Psoas muscle (tissue), 8 donors: ENCODE data around the gene PLEKHG2. TPM values are rescaled to one million over a fixed set of nuclear protein-coding genes. Genes with fewer than 3 reads are reported as not detected.
A peak's percentile ranks its signal among the peaks of the same experiment; 100 is the strongest.

Source experiments
- ATAC-seq, 4 donors: fragments of 200-7000 bp; cut with Tn5 transposase; one replicate each; pipeline ENCODE4 v1.9.1; 2020; ENCODE audit warnings: moderate library complexity in 3 of 4, mild to moderate bottlenecking in 2 of 4
- DNase-seq, 2 donors: peaks; one replicate each; pipeline ENCODE4 v3.0.0-alpha.2; 2020
- H3K27ac ChIP-seq: fragments of 200-600 bp; one replicate; pipeline ENCODE4 v1.8.0; 2022
- H3K27me3 ChIP-seq, 3 donors: fragments of 200-600 bp in 1 of 3; one replicate each; pipeline versions ENCODE4 v1.6.1 to v1.8.0; 2013 to 2022; ENCODE audit warnings: low read length in 2 of 3, mild to moderate bottlenecking in 2 of 3, moderate library complexity in 1 of 3; ENCODE audit not compliant: insufficient read depth in 3 of 3
- H3K36me3 ChIP-seq, 2 donors: fragments of 200-600 bp in 1 of 2; one replicate each; pipeline versions ENCODE4 v1.6.1 to v1.8.0; 2013 to 2022; ENCODE audit warnings: low read depth in 1 of 2, mild to moderate bottlenecking in 1 of 2, moderate library complexity in 1 of 2; ENCODE audit not compliant: insufficient read depth in 1 of 2
- H3K4me1 ChIP-seq: fragments of 200-600 bp; one replicate; pipeline ENCODE4 v1.8.0; 2022
- H3K4me3 ChIP-seq: fragments of 200-600 bp; one replicate; pipeline ENCODE4 v1.8.0; 2022; ENCODE audit warnings: mild to moderate bottlenecking
- H3K9me3 ChIP-seq: fragments of 200-600 bp; one replicate; pipeline ENCODE4 v1.8.0; 2022
- CTCF ChIP-seq: fragments of 200-600 bp; IDR thresholded peaks from one replicate; pipeline ENCODE4 v1.8.0; 2022; ENCODE audit warnings: antibody characterized with exemption
- WGBS, 3 donors: extraction: QIAGEN DNeasy Blood & Tissue Kit; methylation state at CpG; one replicate each; pipeline versions ENCODE4 v1.1.6 to v1.1.7; 2013; 5-methylcytosine and 5-hydroxymethylcytosine counted together
- intact Hi-C, 2 donors: fragments of 100-400 bp; cut with DNase I; formaldehyde crosslinking; loops; one replicate each; pipeline versions ENCODE4 v1.11.0 to v1.14.2; 2022
- polyA plus RNA-seq, 3 donors: library from polyadenylated mRNA; stranded (reverse); fragments of 200-250 nt; gene quantifications; one replicate each; pipeline ENCODE4 v1.2.3, GENCODE V29; 2013
- total RNA-seq, 4 donors: library from RNA; stranded (reverse); fragmentation: NEBNext Ultra II Directional in 2 of 4; extraction: Animal tissue kit (Norgen Biotek cat#: 25700) in 2 of 4; gene quantifications; one replicate each; pipeline versions ENCODE4 v1.2.1 to v1.2.4, GENCODE V29; 2021 to 2023
- donor health status: healthy with polysubstance abuse.
- donor health status: DM: no; HTN: no; CAD: no; lungs with moderate emphysema.
- donor health status: Bipolar disorder and iron deficiency.
- donor health status: healthy.
- donor health status: DM: yes; HTN: yes; CAD: no.
- donor health status: DM: no; HTN: no; CAD: no.
- donor health status: DM: no; HTN: no; CAD: no.
- donor health status: DM: yes; HTN: yes; CAD: no.

Gene PLEKHG2
- total and polyA plus RNA-seq, 7 donors: 2.4 to 8.0 (median 6.8) TPM

DNA sequence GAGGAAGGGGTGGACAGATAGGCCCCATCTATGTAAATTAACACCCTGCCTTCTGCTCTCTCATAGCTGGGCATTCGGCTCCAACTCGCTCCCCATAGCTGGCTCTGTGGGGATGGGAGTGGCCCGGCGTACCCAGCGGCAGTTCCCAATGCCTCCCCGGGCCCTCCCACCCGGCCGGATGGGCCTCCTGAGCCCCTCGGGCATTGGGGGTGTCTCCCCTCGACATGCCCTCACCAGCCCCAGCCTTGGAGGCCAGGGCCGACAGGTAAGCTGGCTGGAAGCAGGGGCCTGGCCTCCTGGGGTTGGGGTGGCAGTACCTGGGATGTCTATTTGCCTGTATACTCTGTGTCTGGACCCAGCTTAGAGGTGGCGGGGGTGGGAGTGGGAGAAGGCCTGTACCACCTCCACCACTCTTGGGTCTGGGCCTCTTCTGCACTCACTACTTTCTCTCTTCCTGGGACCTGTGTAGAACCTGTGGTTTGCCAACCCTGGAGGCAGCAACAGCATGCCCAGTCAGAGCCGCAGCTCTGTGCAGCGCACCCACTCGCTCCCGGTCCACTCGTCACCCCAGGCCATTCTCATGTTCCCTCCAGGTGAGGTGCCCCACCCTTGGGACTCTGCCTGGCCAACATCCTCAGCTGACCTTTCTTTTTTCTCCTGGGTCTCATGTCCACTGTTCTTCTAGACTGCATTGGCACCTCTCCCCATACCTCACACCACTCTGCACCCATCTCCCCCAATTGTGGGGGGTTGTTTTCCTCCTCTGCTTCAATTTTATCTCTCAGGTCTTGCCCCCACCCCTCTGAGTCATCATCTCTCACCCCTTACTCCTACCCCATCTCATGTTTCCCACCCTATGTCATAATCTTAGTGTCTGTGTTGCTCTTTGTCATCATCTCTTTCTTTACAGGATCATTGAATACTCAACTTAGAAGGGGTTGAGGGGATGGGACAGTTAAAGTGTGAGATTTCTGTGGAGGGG is 31.7 kb upstream of the PLEKHG2 start:
- no peak for TF ChIP-seq CTCF
- peaks cover 30 to 100% of the 10 kb centered on the region in 2 donors for H3K36me3 ChIP-seq
- no peaks in the 10 kb centered on the region for H3K27me3 ChIP-seq
- ATAC-seq (no peak), DNase-seq (no peak)
- intact Hi-C loops: loop anchor here in 1 of 2 donors (5.0 kb wide), 1 partner anchor 36 kb away; no protein-coding TSS in a partner anchor
- no peak overlapping the region for H3K27ac ChIP-seq
- WGBS, 3 donors: 83 to 88% (median 86%) methylated on average over 11 to 17 of the region's 17 CpGs
- no peaks in the 10 kb centered on the region for H3K4me1 ChIP-seq
- H3K9me3 ChIP-seq: no peaks in the 10 kb centered on the region
- H3K4me3 ChIP-seq: no peak overlapping the region

- no peak for DNase-seq
- ATAC-seq: peak in 1 of 4 donors; percentile 10
- H3K4me1 ChIP-seq: no peaks in the 10 kb centered on the region
- H3K36me3 ChIP-seq: peaks cover 22 to 100% of the 10 kb centered on the region in 2 donors
- intact Hi-C loops: loop anchor here in 1 of 2 donors (5.0 kb wide), 1 partner anchor 35 kb away; no protein-coding TSS in a partner anchor
- no peak overlapping the region for H3K4me3 ChIP-seq
- H3K9me3 ChIP-seq: no peaks in the 10 kb centered on the region
- no peak for TF ChIP-seq CTCF
- H3K27me3 ChIP-seq: no peaks in the 10 kb centered on the region
- no peak overlapping the region for H3K27ac ChIP-seq
- 71 to 84% (median 73%) methylated on average over 10 of the region's 10 CpGs for WGBS, 3 donors
Observed at GRCh38 chr19:39381910-39382611, 30.4 kb upstream of the PLEKHG2 start.

GRCh38 chr19:39382991-39383828 is 29.3 kb upstream of the PLEKHG2 start:
- Histone ChIP-seq H3K27ac (no peak overlapping the region), H3K36me3 (peaks cover 20 to 100% of the 10 kb centered on the region in 2 donors), H3K27me3 (no peaks in the 10 kb centered on the region), H3K9me3 (no peaks in the 10 kb centered on the region), H3K4me1 (no peaks in the 10 kb centered on the region), H3K4me3 (no peak overlapping the region)
- 87 to 92% (median 88%) methylated on average over 18 of the region's 18 CpGs for WGBS, 3 donors
- no peak for TF ChIP-seq CTCF
- intact Hi-C loops: loop anchor here in 1 of 2 donors (5.0 kb wide), 1 partner anchor 34 kb away; no protein-coding TSS in a partner anchor
- DNase-seq: peak in 1 of 2 donors; percentile 30
- ATAC-seq: no peak

DNA sequence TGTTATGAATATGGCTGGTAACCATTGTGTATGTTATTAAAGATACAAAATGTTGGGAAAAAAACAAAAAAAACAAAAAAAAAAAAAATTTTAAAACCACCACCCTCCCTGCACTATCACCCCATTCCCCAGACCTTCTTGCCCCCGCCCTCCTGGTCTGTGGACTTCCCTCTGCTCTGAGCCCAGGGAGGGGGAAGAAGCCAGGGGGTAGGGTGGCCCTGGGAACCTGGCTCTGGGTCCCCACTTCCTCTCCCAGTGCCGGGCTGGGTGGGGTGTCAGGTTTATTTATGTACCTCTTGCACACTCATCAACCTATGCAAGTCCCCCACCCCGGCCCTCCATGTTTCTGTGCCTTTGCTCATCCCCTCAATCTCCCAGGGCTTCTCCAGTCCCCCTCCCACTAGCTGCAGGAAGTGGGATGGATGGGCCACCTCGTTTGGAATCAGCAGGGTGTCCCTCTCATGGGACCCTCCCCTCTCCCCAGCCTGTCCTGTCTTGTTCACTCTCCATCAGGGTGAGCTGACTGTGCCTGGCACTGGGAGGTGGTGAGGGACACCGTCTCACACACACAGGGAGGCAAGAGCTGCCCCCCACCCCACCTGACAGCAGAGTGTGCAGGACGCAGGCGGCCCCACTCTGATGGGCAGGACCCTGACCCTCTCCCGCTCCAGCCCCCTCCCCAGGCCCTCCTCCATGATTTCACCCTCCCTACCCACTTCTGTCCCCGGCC is 27.5 kb upstream of the PLEKHG2 start:
- H3K4me3 ChIP-seq: no peak overlapping the region
- intact Hi-C loops: loop anchor here in 1 of 2 donors (5.0 kb wide), 1 partner anchor 32 kb away; no protein-coding TSS in a partner anchor
- no peaks in the 10 kb centered on the region for H3K27me3 ChIP-seq
- H3K9me3 ChIP-seq: no peaks in the 10 kb centered on the region
- peaks cover 2% of the 10 kb centered on the region for H3K4me1 ChIP-seq
- peak in 2 of 4 donors; percentile 11 to 27 for ATAC-seq
- H3K27ac ChIP-seq: no peak overlapping the region
- DNase-seq: no peak
- H3K36me3 ChIP-seq: peaks cover 14 to 100% of the 10 kb centered on the region in 2 donors
- WGBS, 3 donors: 65% methylated on average over 9 of the region's 9 CpGs
- TF ChIP-seq CTCF: no peak
